KMS-11 (cell line): ENCODE measurements around the gene C11orf68.

Source experiments
- H2AFZ ChIP-seq: fragments of 200-600 bp; sonication (generic); 2 replicates; pipeline ENCODE4 v1.6.1; 2016; ENCODE audit warnings: antibody characterized with exemption, mixed run types, low read depth
- H3K27ac ChIP-seq: fragments of 200-600 bp; sonication (generic); 2 replicates; pipeline ENCODE4 v1.6.1; 2016; ENCODE audit warnings: mild to moderate bottlenecking, mixed run types
- H3K27me3 ChIP-seq: fragments of 200-600 bp; sonication (generic); 2 replicates; pipeline ENCODE4 v1.6.1; 2017; ENCODE audit warnings: mild to moderate bottlenecking, low read depth, mixed run types, moderate library complexity; ENCODE audit not compliant: insufficient read depth
- H3K36me3 ChIP-seq: fragments of 200-600 bp; sonication (generic); 2 replicates; pipeline ENCODE4 v1.6.1; 2017; ENCODE audit warnings: mild to moderate bottlenecking, mixed run types; ENCODE audit not compliant: insufficient read depth
- H3K4me1 ChIP-seq: fragments of 200-600 bp; sonication (generic); 2 replicates; pipeline ENCODE4 v1.6.1; 2016; ENCODE audit warnings: mild to moderate bottlenecking, low read depth, mixed run types; ENCODE audit not compliant: poor library complexity, severe bottlenecking
- H3K4me2 ChIP-seq: fragments of 200-600 bp; sonication (generic); 2 replicates; pipeline ENCODE4 v1.7.0; 2016; ENCODE audit warnings: mild to moderate bottlenecking, mixed run types
- H3K4me3 ChIP-seq: fragments of 200-600 bp; sonication (generic); IDR thresholded peaks from 2 replicates; pipeline ENCODE4 v1.6.1; 2017; ENCODE audit warnings: low read depth, low read length, mixed read lengths; ENCODE audit not compliant: insufficient read depth
- H3K79me2 ChIP-seq: fragments of 200-600 bp; sonication (generic); 2 replicates; pipeline ENCODE4 v1.6.1; 2016; ENCODE audit warnings: low read depth, mixed run types; ENCODE audit not compliant: insufficient read depth
- H3K9ac ChIP-seq: fragments of 200-600 bp; sonication (generic); 2 replicates; pipeline ENCODE4 v1.6.1; 2016; ENCODE audit warnings: mild to moderate bottlenecking, mixed run types
- H4K20me1 ChIP-seq: fragments of 200-600 bp; sonication (generic); 2 replicates; pipeline ENCODE4 v1.6.1; 2016; ENCODE audit warnings: mild to moderate bottlenecking, mixed run types; ENCODE audit not compliant: insufficient read depth
- TF ChIP-seq, protein P1 (sequence below): fragments of 200-600 bp; sonication (generic); conservative IDR thresholded peaks from 2 replicates; pipeline ENCODE4 v1.6.1; 2017; ENCODE audit warnings: low read depth, mild to moderate bottlenecking, antibody characterized with exemption, low read length, moderate library complexity, mixed read lengths

Gene C11orf68

DNA sequence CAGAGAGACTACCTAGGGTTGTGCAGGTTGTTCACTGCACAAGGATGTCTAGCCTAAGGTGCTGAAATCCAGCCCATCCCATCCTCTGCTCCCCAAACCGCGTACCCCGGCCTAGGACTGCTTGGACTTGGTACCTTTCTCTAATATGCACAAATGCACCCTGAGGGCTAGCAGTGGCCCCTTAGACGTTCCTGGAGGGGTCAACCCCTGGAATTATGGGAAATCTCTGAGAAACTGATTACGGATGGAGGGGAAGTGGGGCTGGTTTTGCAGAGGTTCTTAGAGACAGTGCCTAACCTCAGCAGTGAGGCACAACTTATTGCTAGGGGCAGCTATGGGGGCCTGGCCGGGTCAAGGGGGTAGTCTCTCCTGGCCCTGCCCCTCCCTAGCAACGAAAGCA is 2.5 kb downstream of the C11orf68 start:
- no peak overlapping the region for H2AFZ ChIP-seq
- H3K9ac ChIP-seq, result no peak overlapping the region
- H4K20me1 ChIP-seq, result no peaks in the 10 kb centered on the region
- no peak overlapping the region for H3K4me3 ChIP-seq
- H3K36me3 ChIP-seq, result no peaks in the 10 kb centered on the region
- peaks cover 13% of the 10 kb centered on the region; the same call in 1 of the 2 replicates for H3K79me2 ChIP-seq
- no peak overlapping the region for H3K4me2 ChIP-seq
- TF ChIP-seq, protein P1, sequence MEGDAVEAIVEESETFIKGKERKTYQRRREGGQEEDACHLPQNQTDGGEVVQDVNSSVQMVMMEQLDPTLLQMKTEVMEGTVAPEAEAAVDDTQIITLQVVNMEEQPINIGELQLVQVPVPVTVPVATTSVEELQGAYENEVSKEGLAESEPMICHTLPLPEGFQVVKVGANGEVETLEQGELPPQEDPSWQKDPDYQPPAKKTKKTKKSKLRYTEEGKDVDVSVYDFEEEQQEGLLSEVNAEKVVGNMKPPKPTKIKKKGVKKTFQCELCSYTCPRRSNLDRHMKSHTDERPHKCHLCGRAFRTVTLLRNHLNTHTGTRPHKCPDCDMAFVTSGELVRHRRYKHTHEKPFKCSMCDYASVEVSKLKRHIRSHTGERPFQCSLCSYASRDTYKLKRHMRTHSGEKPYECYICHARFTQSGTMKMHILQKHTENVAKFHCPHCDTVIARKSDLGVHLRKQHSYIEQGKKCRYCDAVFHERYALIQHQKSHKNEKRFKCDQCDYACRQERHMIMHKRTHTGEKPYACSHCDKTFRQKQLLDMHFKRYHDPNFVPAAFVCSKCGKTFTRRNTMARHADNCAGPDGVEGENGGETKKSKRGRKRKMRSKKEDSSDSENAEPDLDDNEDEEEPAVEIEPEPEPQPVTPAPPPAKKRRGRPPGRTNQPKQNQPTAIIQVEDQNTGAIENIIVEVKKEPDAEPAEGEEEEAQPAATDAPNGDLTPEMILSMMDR, result no peak
- H3K27ac ChIP-seq, result no peak overlapping the region
- peaks cover 35% of the 10 kb centered on the region for H3K4me1 ChIP-seq
- no peaks in the 10 kb centered on the region for H3K27me3 ChIP-seq

DNA sequence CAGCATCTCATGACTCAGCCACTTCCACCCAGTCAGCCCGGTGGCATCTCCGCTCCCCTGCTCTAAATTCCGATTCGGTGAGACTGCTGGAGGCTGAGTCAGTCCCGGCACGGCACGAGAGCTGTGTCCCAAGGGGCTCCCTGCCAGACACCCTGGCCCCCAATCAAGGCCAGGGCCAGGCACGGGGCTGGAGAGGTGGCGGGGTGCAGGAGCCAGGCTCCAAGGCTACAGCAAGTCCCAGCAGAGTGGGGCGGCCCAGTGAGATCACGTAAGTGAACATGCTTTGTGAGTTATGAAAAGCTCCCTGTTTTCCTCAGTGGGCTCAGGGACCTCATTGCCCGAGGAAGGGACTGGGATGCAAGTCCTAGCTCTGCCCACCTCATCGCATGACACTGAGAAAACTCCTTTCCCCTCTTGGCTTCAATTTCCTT is 3.0 kb downstream of the C11orf68 start:
- Histone ChIP-seq H3K79me2 (peaks cover 13% of the 10 kb centered on the region; the same call in 1 of the 2 replicates), H4K20me1 (no peaks in the 10 kb centered on the region), H3K4me2 (no peak overlapping the region), H3K4me1 (peaks cover 33% of the 10 kb centered on the region), H3K9ac (no peak overlapping the region), H3K4me3 (no peak overlapping the region), H3K36me3 (no peaks in the 10 kb centered on the region), H2AFZ (no peak overlapping the region), H3K27me3 (no peaks in the 10 kb centered on the region), H3K27ac (no peak overlapping the region)
- TF ChIP-seq, protein P1, result no peak

DNA sequence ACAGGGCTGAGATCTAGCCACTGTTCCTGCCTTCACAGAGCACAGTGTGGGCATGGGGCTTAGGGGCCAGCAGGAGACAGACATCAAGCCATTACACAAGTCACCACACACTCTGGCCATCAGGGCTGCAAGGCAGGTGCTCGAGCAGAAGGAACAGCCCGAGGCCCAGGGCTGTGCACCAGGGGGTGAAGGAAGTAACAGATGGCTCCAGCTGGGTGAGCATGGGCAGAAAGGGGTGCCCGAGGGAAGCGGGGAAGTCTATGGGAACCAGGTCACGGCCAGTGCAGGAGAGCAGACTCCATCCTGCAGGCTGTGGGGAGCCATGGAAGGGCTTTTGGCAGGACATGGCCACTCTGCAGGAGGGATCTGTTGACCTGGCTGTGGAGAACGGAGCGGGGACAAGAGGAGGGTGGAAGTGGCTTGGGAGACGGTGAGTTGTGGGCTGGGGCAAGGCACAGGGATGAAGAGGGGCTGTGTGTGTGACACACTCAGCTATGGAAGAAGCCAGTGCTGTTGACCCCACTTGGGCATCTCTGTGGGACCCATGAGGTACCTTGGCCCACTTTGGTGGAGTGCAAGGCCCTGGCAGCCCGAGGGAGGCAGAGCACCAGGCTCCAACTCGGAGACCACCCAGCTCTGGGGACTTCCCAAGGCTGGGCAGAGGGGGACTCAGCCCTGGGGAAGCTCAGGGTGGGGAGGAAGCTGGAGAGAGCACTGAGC is 3.6 kb downstream of the C11orf68 start:
- Histone ChIP-seq H4K20me1 (no peaks in the 10 kb centered on the region), H3K36me3 (no peaks in the 10 kb centered on the region), H3K4me1 (peaks cover 29% of the 10 kb centered on the region), H3K27ac (no peak overlapping the region), H3K4me2 (no peak overlapping the region), H2AFZ (no peak overlapping the region), H3K27me3 (no peaks in the 10 kb centered on the region), H3K4me3 (no peak overlapping the region), H3K79me2 (peaks cover 13% of the 10 kb centered on the region; the same call in 1 of the 2 replicates), H3K9ac (no peak overlapping the region)
- TF ChIP-seq, protein P1, result no peak

DNA sequence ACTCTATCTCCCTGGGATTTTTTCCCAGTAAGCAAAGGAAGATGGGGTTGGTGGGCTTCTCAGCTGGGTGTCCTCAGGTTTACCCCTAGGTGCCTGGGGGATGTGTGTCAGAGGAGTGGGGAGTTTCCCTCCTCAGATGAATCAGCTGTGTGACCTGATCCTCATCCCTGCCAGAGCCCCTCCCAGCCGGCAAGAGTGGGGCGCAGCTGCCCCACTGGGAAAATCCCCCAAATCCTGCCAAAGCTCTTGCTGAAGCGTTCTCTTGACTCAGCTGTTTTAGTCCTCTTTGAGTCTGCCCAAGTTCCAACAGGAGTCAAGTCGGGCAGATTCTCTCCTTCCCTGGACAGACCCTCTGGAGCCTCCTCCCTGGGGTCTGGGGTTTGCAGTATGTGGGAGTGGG is 6.0 kb downstream of the C11orf68 start:
- Histone ChIP-seq H4K20me1 (no peaks in the 10 kb centered on the region), H3K4me1 (peaks cover 43% of the 10 kb centered on the region), H3K79me2 (peaks cover 5% of the 10 kb centered on the region; the same call in 1 of the 2 replicates), H2AFZ (no peak overlapping the region), H3K27ac (no peak overlapping the region), H3K4me2 (no peak overlapping the region), H3K4me3 (no peak overlapping the region), H3K36me3 (no peaks in the 10 kb centered on the region), H3K27me3 (no peaks in the 10 kb centered on the region), H3K9ac (no peak overlapping the region)
- TF ChIP-seq, protein P1, result no peak
